Erythroblast (primary cell): ENCODE results near the gene ADH7.

Source experiments
- GATA1 ChIP-seq: IDR thresholded peaks from 2 replicates; pipeline ENCODE4 v1.6.1; 2011; ENCODE audit warnings: low read depth, mild to moderate bottlenecking, control low read depth, low read length, moderate library complexity
- POLR2A ChIP-seq: IDR thresholded peaks from 2 replicates; pipeline ENCODE4 v1.6.1; 2011; ENCODE audit warnings: mild to moderate bottlenecking, low read length

DNA sequence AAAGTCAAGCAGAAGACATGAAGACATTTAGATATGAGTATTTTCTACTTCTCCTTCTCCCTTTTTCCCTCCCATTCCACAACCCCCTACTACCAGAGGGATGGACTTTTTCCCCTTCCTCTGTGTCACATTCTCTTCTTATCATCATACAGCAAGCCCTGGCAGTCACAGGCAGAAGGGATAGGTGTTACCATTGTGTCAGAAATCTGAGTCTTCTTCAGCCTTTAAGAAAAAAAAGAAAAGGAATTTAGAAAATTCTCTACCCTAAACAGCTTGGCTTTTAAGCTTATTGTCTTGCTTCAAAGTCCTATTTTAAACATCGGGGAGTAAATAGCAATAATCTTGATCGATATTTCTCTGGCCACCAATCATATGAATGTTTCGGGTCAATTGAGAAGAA, 51.7 kb downstream of the ADH7 start:
- TF ChIP-seq POLR2A (no peak), GATA1 (no peak)
